Stimulated activated CD8-positive, alpha-beta memory T cell treated with anti-CD3 and anti-CD28 coated beads, Interleukin-12 subunit alpha, Interleukin-12 subunit beta, amount 100 ng/mL, for 24 hours (primary cell): ENCODE results near the gene CCR1.
"Not testable (repeated sequence)": the region's sequence is repeated elsewhere in the genome, so short reads cannot be mapped to it uniquely, and the experiment has no call there.

Source experiments
- DNase-seq: peaks from one replicate; pipeline ENCODE4 v3.0.0-alpha.2; 2020; ENCODE audit errors: extremely low read depth

CCR1 gene

DNA sequence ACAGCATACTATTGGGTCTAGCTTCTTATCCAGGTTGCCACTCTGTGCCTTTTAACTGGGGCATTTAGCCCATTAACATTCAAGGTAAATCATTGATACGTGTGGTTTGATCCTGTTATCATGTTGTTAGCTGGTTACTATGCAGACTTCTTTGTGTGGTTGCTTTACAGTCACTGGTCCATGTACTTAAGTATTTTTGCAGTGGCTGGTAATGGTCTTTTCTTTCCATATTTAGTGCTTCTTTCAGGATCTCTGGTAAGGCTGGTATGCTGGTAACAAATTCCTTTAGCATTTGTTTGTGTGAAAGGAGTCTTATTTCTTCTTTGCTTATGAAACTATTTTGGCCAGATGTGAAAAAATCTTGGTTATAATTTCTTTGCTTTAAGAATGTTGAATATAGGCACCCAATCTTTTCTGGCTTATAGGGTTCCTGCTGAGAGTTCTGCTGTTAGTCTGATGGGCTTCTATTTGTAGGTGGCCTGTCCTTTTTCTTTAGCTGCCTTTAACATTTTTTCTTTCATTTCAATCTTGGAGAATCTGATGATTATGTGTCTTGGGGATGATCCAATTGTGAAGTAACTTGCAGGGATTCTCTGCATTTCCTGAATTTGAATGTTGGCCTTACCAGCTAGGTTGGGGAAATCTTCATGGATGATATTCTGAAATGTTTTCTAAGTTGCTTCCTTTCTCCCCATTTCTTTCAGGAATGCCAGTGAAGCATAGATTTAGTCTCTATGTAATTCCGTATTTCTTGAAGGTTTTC lies 39.3 kb downstream of the CCR1 start:
- no peak for DNase-seq

GRCh38 chr3:46163556-46164041 lies 44.5 kb downstream of the CCR1 start:
- DNase-seq = no peak

- no peak for DNase-seq
These were observed 45.0 kb downstream of the CCR1 start for GRCh38 chr3:46162975-46163555.

DNA sequence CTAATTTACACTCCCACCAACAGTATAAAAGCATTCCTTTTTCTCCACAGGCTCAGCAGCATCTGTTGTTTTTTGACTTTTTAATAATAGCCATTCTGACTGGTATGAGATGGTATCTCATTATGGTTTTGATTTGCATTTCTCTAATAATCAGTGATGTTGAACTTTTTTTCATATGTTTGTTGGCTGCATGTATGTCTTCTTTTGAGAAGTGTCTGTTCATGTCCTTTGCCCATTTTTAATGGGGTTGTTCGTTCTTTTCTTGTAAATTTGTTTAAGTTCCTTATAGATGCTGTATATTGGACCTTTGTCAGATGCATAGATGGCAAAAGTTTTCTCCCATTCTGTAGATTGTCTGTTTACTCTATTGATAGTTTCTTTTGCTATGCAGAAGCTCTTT lies 50.4 kb downstream of the CCR1 start:
- not testable (repeated sequence) for DNase-seq

GRCh38 chr3:46154311-46154710 lies 53.8 kb downstream of the CCR1 start:
- no peak for DNase-seq
